PFSK-1 (cell line): ENCODE measurements around the gene ACVRL1.

Experiments
- POLR2AphosphoS5 ChIP-seq: IDR thresholded peaks from 2 replicates; pipeline ENCODE4 v1.6.1; 2012; ENCODE audit warnings: low read depth, mild to moderate bottlenecking, control low read depth, low read length, moderate library complexity
- TAF1 ChIP-seq: IDR thresholded peaks from 2 replicates; pipeline ENCODE4 v1.6.1; 2012; ENCODE audit warnings: low read length, control low read depth, borderline replicate concordance; ENCODE audit not compliant: insufficient read depth
- TF ChIP-seq, protein P1 (sequence below), 2 experiments: IDR thresholded peaks; 2 replicates each; pipeline versions ENCODE4 v1.6.1 to v1.8.0; 2011 to 2012; ENCODE audit warnings: low read depth in 2 of 2, low read length in 2 of 2, control low read depth in 1 of 2, inconsistent platforms in 1 of 2, mild to moderate bottlenecking in 1 of 2, moderate library complexity in 1 of 2; ENCODE audit not compliant: insufficient read depth in 1 of 2

DNA sequence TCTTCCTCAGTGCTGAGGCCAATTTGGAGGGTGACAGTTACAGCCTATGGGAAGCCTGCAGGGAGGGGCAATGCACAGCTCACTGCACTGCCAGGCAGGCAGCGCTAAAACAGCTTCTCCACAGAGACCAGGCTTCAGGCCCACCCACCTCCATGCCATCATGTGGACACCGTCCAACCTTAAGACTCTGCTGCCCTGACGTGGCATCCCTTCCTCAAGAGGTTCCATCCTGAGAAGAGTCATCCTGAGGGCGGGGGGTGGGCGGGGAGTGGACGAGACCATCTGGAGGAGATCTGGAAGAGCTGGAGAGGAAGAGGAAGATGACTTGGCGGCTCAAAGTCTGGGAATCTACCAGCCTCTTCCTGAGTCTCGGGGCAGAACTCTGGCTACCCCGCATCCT lies 8.4 kb upstream of the ACVRL1 start:
- TF ChIP-seq POLR2AphosphoS5 (no peak), TAF1 (no peak)
- TF ChIP-seq, protein P1, sequence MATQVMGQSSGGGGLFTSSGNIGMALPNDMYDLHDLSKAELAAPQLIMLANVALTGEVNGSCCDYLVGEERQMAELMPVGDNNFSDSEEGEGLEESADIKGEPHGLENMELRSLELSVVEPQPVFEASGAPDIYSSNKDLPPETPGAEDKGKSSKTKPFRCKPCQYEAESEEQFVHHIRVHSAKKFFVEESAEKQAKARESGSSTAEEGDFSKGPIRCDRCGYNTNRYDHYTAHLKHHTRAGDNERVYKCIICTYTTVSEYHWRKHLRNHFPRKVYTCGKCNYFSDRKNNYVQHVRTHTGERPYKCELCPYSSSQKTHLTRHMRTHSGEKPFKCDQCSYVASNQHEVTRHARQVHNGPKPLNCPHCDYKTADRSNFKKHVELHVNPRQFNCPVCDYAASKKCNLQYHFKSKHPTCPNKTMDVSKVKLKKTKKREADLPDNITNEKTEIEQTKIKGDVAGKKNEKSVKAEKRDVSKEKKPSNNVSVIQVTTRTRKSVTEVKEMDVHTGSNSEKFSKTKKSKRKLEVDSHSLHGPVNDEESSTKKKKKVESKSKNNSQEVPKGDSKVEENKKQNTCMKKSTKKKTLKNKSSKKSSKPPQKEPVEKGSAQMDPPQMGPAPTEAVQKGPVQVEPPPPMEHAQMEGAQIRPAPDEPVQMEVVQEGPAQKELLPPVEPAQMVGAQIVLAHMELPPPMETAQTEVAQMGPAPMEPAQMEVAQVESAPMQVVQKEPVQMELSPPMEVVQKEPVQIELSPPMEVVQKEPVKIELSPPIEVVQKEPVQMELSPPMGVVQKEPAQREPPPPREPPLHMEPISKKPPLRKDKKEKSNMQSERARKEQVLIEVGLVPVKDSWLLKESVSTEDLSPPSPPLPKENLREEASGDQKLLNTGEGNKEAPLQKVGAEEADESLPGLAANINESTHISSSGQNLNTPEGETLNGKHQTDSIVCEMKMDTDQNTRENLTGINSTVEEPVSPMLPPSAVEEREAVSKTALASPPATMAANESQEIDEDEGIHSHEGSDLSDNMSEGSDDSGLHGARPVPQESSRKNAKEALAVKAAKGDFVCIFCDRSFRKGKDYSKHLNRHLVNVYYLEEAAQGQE (IDR thresholded peaks at IDR 0.05; ENCODE audit: insufficient read depth in 1 of 2, low read depth in 2 of 2, low read length in 2 of 2) = no peak
